SU-DHL-6 (cell line): ENCODE measurements around the gene SLC6A11.

ENCODE experiments used
- H2AFZ ChIP-seq: fragments of 200-600 bp; sonication (generic); 2 replicates; pipeline ENCODE4 v1.6.1; 2014; ENCODE audit warnings: low read depth, mild to moderate bottlenecking, moderate library complexity, mixed read lengths, antibody characterized with exemption, low read length; ENCODE audit not compliant: severe bottlenecking
- H3F3A ChIP-seq: fragments of 200-600 bp; shearing (Covaris generic); 2 replicates; pipeline ENCODE4 v1.6.0; 2016; ENCODE audit warnings: antibody characterized with exemption, mild to moderate bottlenecking; ENCODE audit not compliant: insufficient read depth
- H3K27ac ChIP-seq: fragments of 200-600 bp; sonication (generic); 2 replicates; pipeline ENCODE4 v1.5.1; 2016; ENCODE audit warnings: low read depth, mild to moderate bottlenecking, low read length, moderate library complexity, mixed read lengths
- H3K27me3 ChIP-seq: fragments of 200-600 bp; sonication (generic), shearing (Covaris generic); 2 replicates; pipeline ENCODE4 v1.6.0; 2014; ENCODE audit warnings: mild to moderate bottlenecking, low read length
- H3K36me3 ChIP-seq: fragments of 200-600 bp; sonication (generic); 2 replicates; pipeline ENCODE4 v1.6.1; 2014; ENCODE audit warnings: mild to moderate bottlenecking, low read length, mixed read lengths
- H3K4me2 ChIP-seq: fragments of 300-600, 200-600 bp; shearing (Covaris generic), sonication (generic); 2 replicates; pipeline ENCODE4 v1.6.0; 2014; ENCODE audit warnings: low read length, low read depth, mild to moderate bottlenecking; ENCODE audit not compliant: poor library complexity, severe bottlenecking
- H3K4me3 ChIP-seq: fragments of 200-600 bp; sonication (generic); 2 replicates; pipeline ENCODE4 v1.5.1; 2014; ENCODE audit warnings: antibody characterized with exemption, low read length, mild to moderate bottlenecking, mixed read lengths; ENCODE audit not compliant: insufficient read depth, poor library complexity, severe bottlenecking
- H3K79me2 ChIP-seq: fragments of 200-600 bp; sonication (generic); 2 replicates; pipeline ENCODE4 v1.6.1; 2014; ENCODE audit warnings: mild to moderate bottlenecking, low read length, moderate library complexity; ENCODE audit not compliant: insufficient read depth
- H3K9ac ChIP-seq: fragments of 200-600 bp; sonication (generic); 2 replicates; pipeline ENCODE4 v1.7.0; 2014; ENCODE audit warnings: mild to moderate bottlenecking, low read length
- H3K9me2 ChIP-seq: fragments of 200-600 bp; sonication (generic); replicated peaks from 2 replicates; pipeline ENCODE4 v1.6.1; 2014; ENCODE audit warnings: low read length; ENCODE audit not compliant: insufficient read depth
- H3K9me3 ChIP-seq: fragments of 200-600 bp; sonication (generic); 2 replicates; pipeline ENCODE4 v1.6.1; 2014; ENCODE audit warnings: low read length, mixed read lengths; ENCODE audit not compliant: insufficient read depth
- H4K20me1 ChIP-seq: fragments of 200-600 bp; sonication (generic); 2 replicates; pipeline ENCODE4 v1.6.1; 2014; ENCODE audit warnings: low read depth, mild to moderate bottlenecking, antibody characterized with exemption, low read length, moderate library complexity, mixed read lengths
- CTCF ChIP-seq: fragments of 200-600 bp; sonication (generic); IDR thresholded peaks from one replicate; pipeline ENCODE4 v1.5.1; 2017; ENCODE audit warnings: antibody characterized with exemption, mild to moderate bottlenecking, low read length, moderate library complexity; ENCODE audit not compliant: insufficient read depth, poor library complexity, severe bottlenecking
- EZH2phosphoT487 ChIP-seq: fragments of 200-600 bp; sonication (generic), shearing (Covaris generic); conservative IDR thresholded peaks from 2 replicates; pipeline ENCODE4 v1.6.1; 2018; ENCODE audit warnings: mild to moderate bottlenecking, antibody characterized with exemption, low read length, moderate library complexity, mixed read lengths

SLC6A11 gene

GRCh38 chr3:10981031-10981430, 165.0 kb downstream of the SLC6A11 start:
- Histone ChIP-seq H2AFZ (no peak overlapping the region), H3K9me2 (no peaks in the 10 kb centered on the region), H3K4me3 (no peak overlapping the region), H3K36me3 (no peaks in the 10 kb centered on the region), H3K9ac (no peak overlapping the region), H4K20me1 (no peaks in the 10 kb centered on the region), H3K9me3 (no peaks in the 10 kb centered on the region; the same call in 1 of the 2 replicates), H3K79me2 (no peaks in the 10 kb centered on the region), H3K27me3 (no peaks in the 10 kb centered on the region), H3K4me2 (no peak overlapping the region), H3F3A (no peaks in the 10 kb centered on the region), H3K27ac (no peak overlapping the region)
- TF ChIP-seq CTCF (no peak), EZH2phosphoT487 (no peak)

GRCh38 chr3:10981961-10982360, 165.9 kb downstream of the SLC6A11 start:
- Histone ChIP-seq H2AFZ (no peak overlapping the region), H3K27me3 (no peaks in the 10 kb centered on the region), H3K9ac (no peak overlapping the region), H3K79me2 (no peaks in the 10 kb centered on the region), H3F3A (no peaks in the 10 kb centered on the region), H3K9me3 (no peaks in the 10 kb centered on the region), H3K4me2 (no peak overlapping the region), H3K36me3 (no peaks in the 10 kb centered on the region), H3K9me2 (no peaks in the 10 kb centered on the region), H4K20me1 (no peaks in the 10 kb centered on the region), H3K27ac (no peak overlapping the region), H3K4me3 (no peak overlapping the region)
- TF ChIP-seq CTCF (no peak), EZH2phosphoT487 (no peak)

- Histone ChIP-seq H4K20me1 (no peaks in the 10 kb centered on the region), H3K27ac (no peak overlapping the region), H3K36me3 (no peaks in the 10 kb centered on the region), H3K4me3 (no peak overlapping the region), H3F3A (no peaks in the 10 kb centered on the region), H3K9me2 (no peaks in the 10 kb centered on the region), H3K4me2 (no peak overlapping the region), H3K79me2 (no peaks in the 10 kb centered on the region), H3K27me3 (no peaks in the 10 kb centered on the region), H3K9me3 (no peaks in the 10 kb centered on the region), H3K9ac (no peak overlapping the region), H2AFZ (no peak overlapping the region)
- TF ChIP-seq CTCF (no peak), EZH2phosphoT487 (no peak)
These were observed 166.8 kb downstream of the SLC6A11 start for GRCh38 chr3:10982782-10983181.
